HG02571 (cell line): Measurements from ENCODE around the gene NRTN.
A peak's percentile ranks its signal among the peaks of the same experiment; 100 is the strongest.

Experiments used
- ATAC-seq: cut with Tn5 transposase; IDR thresholded peaks from one replicate; pipeline ENCODE4 v1.9.1; 2021; ENCODE audit warnings: mild to moderate bottlenecking, moderate library complexity; ENCODE audit not compliant: unreplicated experiment

The NRTN gene

GRCh38 chr19:5789886-5790558 is 14.8 kb upstream of the NRTN start:
- ATAC-seq = no peak

DNA sequence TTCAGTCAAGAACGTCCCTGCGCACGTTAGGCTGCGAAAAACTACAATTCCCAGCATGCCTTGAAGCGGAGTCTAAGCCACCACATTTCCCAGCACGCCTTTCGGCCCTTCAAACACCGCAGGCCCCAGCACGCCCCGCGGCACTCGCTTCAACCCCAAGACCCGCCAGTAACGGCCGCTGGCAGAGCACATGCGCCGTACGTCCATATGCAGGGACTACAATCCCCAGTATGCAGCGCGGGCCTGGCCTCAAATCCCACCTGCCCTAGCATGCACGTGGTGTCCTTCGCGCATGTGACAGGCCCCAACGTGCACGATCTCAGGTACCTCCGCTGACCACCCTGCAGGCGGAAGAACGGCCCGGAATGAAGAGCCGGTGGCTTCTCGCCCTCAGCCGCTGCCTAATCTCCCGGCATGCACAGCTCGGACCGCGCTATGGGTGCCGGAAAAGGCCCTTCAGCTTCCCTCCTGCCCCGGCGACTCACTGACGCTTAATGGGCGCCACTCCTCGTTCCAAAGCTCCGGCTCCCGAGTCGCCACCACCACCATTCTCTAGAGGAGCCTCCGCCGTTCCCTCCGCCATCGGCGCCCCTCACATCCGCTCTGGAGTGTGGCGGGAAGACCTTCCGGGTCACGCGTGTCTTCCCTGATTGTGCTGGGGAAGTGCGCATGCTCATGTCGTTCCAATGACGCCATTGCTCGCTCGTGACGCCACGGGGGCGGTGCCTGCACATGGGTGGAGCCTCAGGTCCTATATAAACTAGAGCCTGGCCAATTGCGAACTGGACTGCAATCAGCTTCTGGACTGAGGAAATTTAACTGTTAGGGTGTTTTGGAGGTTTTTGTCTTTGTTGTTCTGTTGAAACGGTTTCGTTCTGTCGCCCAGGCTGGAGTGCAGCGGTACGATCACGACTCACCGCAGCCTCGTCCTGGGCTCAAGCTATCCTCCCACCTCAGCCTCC is 14.0 kb upstream of the NRTN start, which contains the start of gene DUS3L:
Gene DUS3L (minus strand): TSS at position 605 of the 962 bp plus-strand sequence. CDS start 22 bp downstream, at position 583.
- ATAC-seq = peak; percentile 83

DNA sequence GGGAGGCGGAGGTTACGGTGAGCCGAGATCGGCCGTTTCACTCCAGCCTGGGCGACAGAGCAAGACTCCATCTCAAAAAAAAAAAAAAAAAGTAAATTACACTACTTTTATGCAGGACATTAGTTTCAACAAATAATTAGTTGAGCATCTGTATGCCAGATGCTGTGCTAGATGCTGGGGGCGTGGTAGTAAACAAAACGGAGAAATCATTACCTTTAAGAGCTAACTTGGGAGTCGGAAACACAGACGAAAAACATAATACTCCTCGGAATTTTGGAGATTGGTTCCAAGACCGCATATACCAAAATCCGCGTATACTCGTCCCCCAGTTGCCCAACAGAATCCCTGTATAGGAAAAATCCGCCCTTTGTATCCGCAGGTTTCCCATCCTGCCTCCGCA is 12.6 kb upstream of the NRTN start:
- ATAC-seq = no peak

GRCh38 chr19:5793188-5793587 is 11.7 kb upstream of the NRTN start:
- no peak for ATAC-seq

GRCh38 chr19:5795382-5795919 is 9.4 kb upstream of the NRTN start:
- ATAC-seq = no peak

DNA sequence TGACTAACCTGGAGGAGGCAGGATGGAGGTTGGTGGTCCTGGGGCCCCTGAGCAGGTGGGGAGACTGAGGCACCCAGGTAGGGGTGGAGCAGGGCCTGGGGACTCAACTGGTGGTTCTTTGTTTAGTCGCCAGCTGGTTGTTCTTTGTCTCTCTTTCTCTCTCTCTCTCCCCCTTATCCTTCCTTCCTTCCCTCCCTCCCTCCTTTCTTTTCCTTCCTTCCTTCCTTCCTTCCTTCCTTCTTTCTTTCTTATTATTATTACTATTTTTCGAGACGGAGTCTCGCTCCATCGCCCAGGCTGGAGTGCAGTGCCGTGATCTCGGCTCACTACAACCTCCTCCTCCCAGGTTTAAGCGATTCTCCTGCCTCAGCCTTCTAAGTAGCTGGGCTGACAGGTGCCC is 6.6 kb upstream of the NRTN start:
- ATAC-seq = no peak

DNA sequence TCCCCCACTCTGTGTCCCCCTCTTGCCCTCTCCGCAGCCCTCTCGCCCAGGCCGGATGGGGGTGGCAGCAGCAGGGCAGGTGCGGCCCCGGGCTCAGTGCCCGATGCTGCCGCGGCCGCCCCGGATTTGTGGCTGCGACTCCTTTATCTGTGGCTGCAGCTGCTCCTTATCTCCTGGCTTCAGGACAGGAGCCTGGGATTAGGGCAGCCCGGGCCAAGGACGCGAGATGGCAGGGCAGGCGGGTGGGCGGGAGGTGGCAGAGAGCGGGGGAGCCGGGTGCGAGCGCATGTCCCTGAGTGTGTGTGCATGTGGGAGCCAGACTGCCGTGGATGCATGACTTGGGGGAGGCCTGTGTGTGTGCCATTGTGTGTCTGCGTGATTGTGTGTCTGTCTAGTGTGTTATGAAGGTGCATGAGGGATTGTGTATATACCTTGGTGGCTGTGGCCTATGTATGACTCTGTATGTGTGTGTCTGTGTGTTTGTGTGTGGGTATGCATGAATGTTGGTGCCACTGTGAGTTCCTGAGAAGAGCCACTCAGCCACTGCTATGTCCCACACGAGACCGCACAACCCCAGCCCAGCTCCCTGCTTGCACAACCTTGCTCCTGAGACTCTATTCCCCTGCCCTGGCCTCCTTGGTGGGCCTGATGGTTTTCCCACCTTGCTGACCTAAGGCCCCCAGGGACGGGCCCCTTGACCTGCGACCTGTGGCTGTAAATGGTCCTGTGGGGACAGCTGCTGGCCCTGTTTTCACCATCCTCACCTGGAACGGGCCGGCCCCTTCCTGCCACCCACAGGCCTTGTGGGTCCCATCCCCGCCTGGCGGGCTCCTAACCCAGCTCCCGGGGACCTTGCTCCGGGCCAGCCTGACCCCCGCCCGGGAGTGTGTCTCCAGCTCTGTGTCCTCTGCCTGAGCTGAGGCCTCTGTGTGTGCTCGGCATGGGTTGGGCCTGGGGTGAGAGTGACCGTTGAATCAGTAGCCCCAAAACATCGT is 5.3 kb upstream of the NRTN start:
- ATAC-seq = no peak

GRCh38 chr19:5800361-5801270 is 4.3 kb upstream of the NRTN start:
- no peak for ATAC-seq

- no peak for ATAC-seq
Measured at GRCh38 chr19:5801796-5802619, 2.9 kb upstream of the NRTN start.

GRCh38 chr19:5803441-5803751 is 1.5 kb upstream of the NRTN start:
- ATAC-seq = no peak

GRCh38 chr19:5803752-5804515 is 933 bp upstream of the NRTN start:
- ATAC-seq = peak; percentile 59

DNA sequence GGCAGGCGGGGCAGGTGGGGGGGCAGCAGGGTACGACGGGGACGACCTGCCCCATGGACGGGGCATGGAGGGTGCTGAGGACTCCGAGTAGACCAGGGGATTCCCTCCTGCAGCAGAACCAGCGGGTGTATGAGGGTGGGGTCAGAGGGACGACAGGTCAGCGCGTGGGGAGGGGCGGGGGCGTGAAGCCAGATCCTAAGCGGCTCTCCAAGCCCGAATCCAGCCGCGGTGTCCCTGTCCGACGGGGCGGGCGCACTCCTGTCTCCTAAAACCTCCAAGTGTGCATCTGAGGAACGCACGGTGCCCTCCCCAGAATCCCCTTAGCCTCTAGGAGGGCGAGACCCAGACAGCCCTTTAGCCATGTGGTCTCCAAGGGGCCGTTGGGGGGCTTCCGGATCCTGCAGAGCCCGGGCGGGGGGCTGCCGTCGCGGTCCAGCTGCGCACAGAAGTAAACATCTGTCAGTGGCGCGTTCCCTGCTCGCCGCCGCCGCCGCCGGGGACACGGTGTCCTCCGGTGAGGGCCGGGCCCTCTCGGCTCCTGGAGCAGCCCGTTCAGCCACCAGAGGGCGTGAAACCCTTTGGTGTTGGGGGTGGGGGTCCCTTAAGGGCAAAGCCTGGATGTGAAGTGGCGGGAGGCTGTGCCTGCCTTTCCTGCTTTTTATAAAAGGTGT is 730 bp downstream of the NRTN start:
- ATAC-seq = no peak

DNA sequence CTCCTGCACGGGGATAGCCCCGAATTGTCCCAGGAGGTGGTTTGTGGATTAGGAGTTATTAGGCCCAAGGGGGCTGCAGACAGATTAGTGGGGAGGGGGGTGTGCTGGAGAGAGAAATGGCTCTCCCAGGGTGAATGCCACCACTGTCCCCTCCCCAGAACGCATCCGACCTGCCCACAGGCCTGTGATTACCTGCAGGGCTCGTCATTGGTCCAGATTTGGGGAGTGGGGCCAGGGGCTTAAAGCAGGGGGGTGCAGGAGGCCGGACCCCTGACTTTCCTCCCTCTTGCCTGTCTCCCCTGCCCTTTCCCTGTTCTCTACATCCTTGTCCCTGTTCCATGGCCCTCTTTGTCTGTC is 1.2 kb downstream of the NRTN start:
- no peak for ATAC-seq

- ATAC-seq = no peak
Measured at GRCh38 chr19:5806905-5807304, 2.0 kb downstream of the NRTN start.

- no peak for ATAC-seq
Measured at GRCh38 chr19:5808120-5808816, 3.4 kb downstream of the NRTN start.

- ATAC-seq = no peak
Measured at GRCh38 chr19:5809053-5809452, 4.2 kb downstream of the NRTN start.

- ATAC-seq = no peak
Measured at GRCh38 chr19:5809469-5809868, 4.6 kb downstream of the NRTN start.
